IMR-90 (cell line): ENCODE measurements around the gene FIGLA. TPM values are rescaled to one million over a fixed set of nuclear protein-coding genes. Genes with fewer than 3 reads are reported as not detected.

Experiments used
- ATAC-seq: fragments of 200-7000 bp; cut with Tn5 transposase; 2 replicates; pipeline ENCODE4 v1.9.1; 2020; ENCODE audit warnings: low read depth, mild to moderate bottlenecking, moderate library complexity
- BruUV-seq: library from RNA; stranded (reverse); fragments of 400-500 nt; replicated peaks from 2 replicates; lab custom pipeline; 2021; lab: Mats Ljungman, UMichigan
- CTCF ChIA-PET: fragments of 300-600 bp; formaldehyde crosslinking; extraction: SDS; loops from one replicate; lab custom pipeline; 2021; ENCODE audit warnings: antibody characterized with exemption; lab: Yijun Ruan, JAX
- POLR2A ChIA-PET: fragments of 300-600 bp; sonication (Branson Sonifier 250); formaldehyde crosslinking; loops from one replicate; lab custom pipeline; 2022; ENCODE audit warnings: antibody characterized with exemption; ENCODE audit not compliant: unreplicated experiment; lab: Charles Lee
- DNase-seq: peaks from one replicate; pipeline ENCODE4 v3.0.0; 2013
- H2AFZ ChIP-seq: replicated peaks from 2 replicates; pipeline ENCODE3; 2013; ENCODE audit warnings: low read length, mild to moderate bottlenecking; ENCODE audit not compliant: poor library complexity
- H2AK5ac ChIP-seq: 2 replicates; pipeline ENCODE4 v1.6.1; 2013; ENCODE audit warnings: low read depth, low read length, inconsistent platforms
- H2AK9ac ChIP-seq: replicated peaks from 2 replicates; pipeline ENCODE3; 2013; ENCODE audit warnings: mild to moderate bottlenecking, low read depth, low read length, moderate library complexity; ENCODE audit not compliant: poor library complexity
- H2BK120ac ChIP-seq: 2 replicates; pipeline ENCODE4 v1.6.1; 2013; ENCODE audit warnings: low read depth, low read length, inconsistent platforms
- H2BK15ac ChIP-seq: 3 replicates; pipeline ENCODE4 v1.6.1; 2013; ENCODE audit warnings: low read depth, low read length, inconsistent platforms
- H2BK20ac ChIP-seq: 2 replicates; pipeline ENCODE4 v1.6.1; 2013; ENCODE audit warnings: low read depth, mild to moderate bottlenecking, inconsistent platforms, low read length, moderate library complexity
- H2BK5ac ChIP-seq: 2 replicates; pipeline ENCODE4 v1.6.1; 2013; ENCODE audit warnings: mild to moderate bottlenecking, low read depth, low read length, inconsistent platforms; ENCODE audit not compliant: poor library complexity, severe bottlenecking
- H3K14ac ChIP-seq: replicated peaks from 2 replicates; pipeline ENCODE4 v1.6.1; 2013; ENCODE audit warnings: low read depth, low read length, inconsistent platforms
- H3K18ac ChIP-seq: 2 replicates; pipeline ENCODE4 v1.6.1; 2013; ENCODE audit warnings: low read depth, low read length, control low read depth
- H3K23ac ChIP-seq: 2 replicates; pipeline ENCODE4 v1.6.1; 2013; ENCODE audit warnings: low read depth, low read length, inconsistent platforms
- H3K27ac ChIP-seq: 2 replicates; pipeline ENCODE4 v1.5.1; 2013; ENCODE audit warnings: mild to moderate bottlenecking, control low read depth, low read length; ENCODE audit not compliant: insufficient read depth
- H3K27me3 ChIP-seq: 2 replicates; pipeline ENCODE4 v1.6.1; 2013; ENCODE audit warnings: low read length; ENCODE audit not compliant: control insufficient read depth, insufficient read depth
- H3K36me3 ChIP-seq: 2 replicates; pipeline ENCODE4 v1.6.1; 2013; ENCODE audit warnings: low read length, mixed read lengths; ENCODE audit not compliant: control insufficient read depth, insufficient read depth
- H3K4ac ChIP-seq: 2 replicates; pipeline ENCODE4 v1.6.1; 2013; ENCODE audit warnings: low read depth, low read length, inconsistent platforms
- H3K4me1 ChIP-seq: 2 replicates; pipeline ENCODE4 v1.6.1; 2013; ENCODE audit warnings: low read length, mixed read lengths; ENCODE audit not compliant: control insufficient read depth, insufficient read depth
- H3K4me2 ChIP-seq: 2 replicates; pipeline ENCODE4 v1.6.1; 2013; ENCODE audit warnings: low read depth, mild to moderate bottlenecking, control low read depth, low read length, moderate library complexity
- H3K4me3 ChIP-seq: 2 replicates; pipeline ENCODE4 v1.5.1; 2013; ENCODE audit warnings: low read depth, mild to moderate bottlenecking, control low read depth, low read length, moderate library complexity; ENCODE audit not compliant: insufficient read depth
- H3K56ac ChIP-seq: 2 replicates; pipeline ENCODE4 v1.6.1; 2013; ENCODE audit warnings: low read length, inconsistent platforms; ENCODE audit not compliant: insufficient read depth; ENCODE audit errors: extremely low read depth
- H3K79me1 ChIP-seq, 2 experiments: 2 replicates each; pipeline ENCODE4 v1.6.1; 2013; ENCODE audit warnings: low read length in 2 of 2, inconsistent platforms in 1 of 2, low read depth in 1 of 2
- H3K9ac ChIP-seq: 2 replicates; pipeline ENCODE4 v1.6.1; 2013; ENCODE audit warnings: low read depth, low read length, control low read depth
- H3K9me1 ChIP-seq: 2 replicates; pipeline ENCODE4 v1.6.1; 2013; ENCODE audit warnings: low read length, inconsistent platforms; ENCODE audit not compliant: insufficient read depth
- H3K9me3 ChIP-seq: 2 replicates; pipeline ENCODE4 v1.6.1; 2013; ENCODE audit warnings: low read length; ENCODE audit not compliant: control insufficient read depth, insufficient read depth
- H4K20me1 ChIP-seq: 2 replicates; pipeline ENCODE4 v1.6.1; 2013; ENCODE audit warnings: low read length, inconsistent platforms; ENCODE audit not compliant: insufficient read depth
- H4K5ac ChIP-seq: 2 replicates; pipeline ENCODE4 v1.6.1; 2013; ENCODE audit warnings: mild to moderate bottlenecking, low read depth, low read length, control low read depth
- H4K8ac ChIP-seq, 2 experiments: 2 replicates each; pipeline ENCODE4 v1.6.1; 2013; ENCODE audit warnings: low read depth in 2 of 2, low read length in 2 of 2, control low read depth in 1 of 2, inconsistent platforms in 1 of 2
- H4K91ac ChIP-seq: 2 replicates; pipeline ENCODE4 v1.6.1; 2013; ENCODE audit warnings: low read depth, low read length, inconsistent platforms; ENCODE audit not compliant: insufficient read depth
- BHLHE40 ChIP-seq: fragments of 150-350 bp; IDR thresholded peaks from 2 replicates; pipeline ENCODE4 v1.6.1; 2016; ENCODE audit warnings: mild to moderate bottlenecking, low read depth, low read length
- CEBPB ChIP-seq: IDR thresholded peaks from 2 replicates; pipeline ENCODE4 v1.6.1; 2012; ENCODE audit warnings: low read depth, low read length, improper control_type of control experiment
- CHD1 ChIP-seq: IDR thresholded peaks from 2 replicates; pipeline ENCODE4 v1.6.1; 2012; ENCODE audit warnings: low read depth, low read length, improper control_type of control experiment
- CTCF ChIP-seq: conservative IDR thresholded peaks from 2 replicates; pipeline ENCODE4 v1.5.1; 2012; ENCODE audit warnings: mild to moderate bottlenecking, low read depth, low read length, improper control_type of control experiment
- ELK1 ChIP-seq: fragments of 150-350 bp; IDR thresholded peaks from 2 replicates; pipeline ENCODE4 v1.6.1; 2016; ENCODE audit warnings: low read depth, mild to moderate bottlenecking, low read length, moderate library complexity, borderline replicate concordance
- FOS ChIP-seq: fragments of 150-350 bp; IDR thresholded peaks from 2 replicates; pipeline ENCODE4 v1.6.1; 2016; ENCODE audit warnings: low read depth, low read length
- MAFK ChIP-seq: IDR thresholded peaks from 2 replicates; pipeline ENCODE4 v1.6.1; 2012; ENCODE audit warnings: low read depth, low read length, improper control_type of control experiment
- MAZ ChIP-seq: IDR thresholded peaks from 2 replicates; pipeline ENCODE4 v1.6.1; 2012; ENCODE audit warnings: low read depth, mild to moderate bottlenecking, low read length, improper control_type of control experiment, moderate library complexity, borderline replicate concordance
- MXI1 ChIP-seq: IDR thresholded peaks from 2 replicates; pipeline ENCODE4 v1.6.1; 2012; ENCODE audit warnings: low read depth, mild to moderate bottlenecking, low read length, moderate library complexity, borderline replicate concordance
- NFE2L2 ChIP-seq: fragments of 150-350 bp; IDR thresholded peaks from 2 replicates; pipeline ENCODE4 v1.6.1; 2016; ENCODE audit warnings: low read depth, mild to moderate bottlenecking, low read length
- POLR2A ChIP-seq: IDR thresholded peaks from 2 replicates; pipeline ENCODE4 v1.6.1; 2012; ENCODE audit warnings: mild to moderate bottlenecking, low read depth, low read length
- RAD21 ChIP-seq: IDR thresholded peaks from 2 replicates; pipeline ENCODE4 v1.6.1; 2012; ENCODE audit warnings: low read length, improper control_type of control experiment
- RCOR1 ChIP-seq: IDR thresholded peaks from 2 replicates; pipeline ENCODE4 v1.6.1; 2012; ENCODE audit warnings: mild to moderate bottlenecking, low read length, improper control_type of control experiment; ENCODE audit not compliant: insufficient replicate concordance
- RFX5 ChIP-seq: IDR thresholded peaks from 2 replicates; pipeline ENCODE4 v1.8.0; 2012; ENCODE audit warnings: low read depth, mild to moderate bottlenecking, low read length, moderate library complexity
- SMC3 ChIP-seq: fragments of 150-350 bp; IDR thresholded peaks from 2 replicates; pipeline ENCODE4 v1.6.1; 2016; ENCODE audit warnings: low read depth, mild to moderate bottlenecking, antibody characterized with exemption, low read length, moderate library complexity
- USF2 ChIP-seq: fragments of 150-350 bp; IDR thresholded peaks from 2 replicates; pipeline ENCODE4 v1.6.1; 2017; ENCODE audit warnings: mild to moderate bottlenecking, antibody characterized with exemption, low read length, low read depth
- WGBS, 2 experiments: methylation state at CpG; one replicate each; pipeline versions ENCODE4 v1.1.5 to v1.1.7; 2013; ENCODE audit warnings: missing lambda C conversion rate in 2 of 2; ENCODE audit not compliant: insufficient read length in 1 of 2; ENCODE audit errors: extremely low coverage in 2 of 2; 5-methylcytosine and 5-hydroxymethylcytosine counted together
- dilution Hi-C: fragments of 300-500 bp; cut with HindIII; formaldehyde crosslinking; loops from one replicate; pipeline ENCODE4 v1.14.3; 2018; ENCODE audit warnings: low sequenced_read_pairs; ENCODE audit not compliant: unreplicated experiment
- in situ Hi-C: fragments of 300-500 bp; cut with MboI; formaldehyde crosslinking; loops from 3 replicates; pipeline ENCODE4 v1.14.3; 2019; ENCODE audit warnings: low sequenced_read_pairs, inconsistent platforms, mixed read lengths
- intact Hi-C: fragments of 100-400 bp; cut with micrococcal nuclease; formaldehyde crosslinking; loops from 2 replicates; pipeline ENCODE4 v1.10.0; 2022
- polyA plus RNA-seq, 3 experiments: library from polyadenylated mRNA; depleted of rRNA; stranded (reverse); fragments of >200 nt; gene quantifications; 2 replicates each; pipeline ENCODE4 v1.2.3, GENCODE V29; 2012; ENCODE audit warnings: low replicate concordance in 1 of 3
- total RNA-seq: library from RNA; depleted of rRNA; stranded (reverse); fragments of >200 nt; gene quantifications from 2 replicates; pipeline ENCODE4 v1.2.3, GENCODE V29; 2012

Gene FIGLA
- total and polyA plus RNA-seq, 2 of the 4 experiments (the other 2 are of a cell fraction) = not detected

- 29% methylated on average over 1 of the region's 5 CpGs; no CpG with 5 or more reads in 1 of the 2 experiments for WGBS, 2 experiments
- in situ Hi-C loops (no loop called here), intact Hi-C loops (no loop called here), dilution Hi-C loops (no loop called here)
- BruUV-seq = no TSS peak
- Histone ChIP-seq H3K4me3 (no peak overlapping the region), H3K23ac (no peak overlapping the region), H3K27me3 (peaks cover 12% of the 10 kb centered on the region), H2AK9ac (no peak overlapping the region), H3K36me3 (no peaks in the 10 kb centered on the region), H2BK15ac (no peak overlapping the region), H2BK5ac (no peak overlapping the region), H2AK5ac (no peak overlapping the region), H3K4me2 (no peak overlapping the region), H2BK20ac (no peak overlapping the region), H3K4ac (no peak overlapping the region), H3K27ac (no peak overlapping the region), H3K14ac (no peak overlapping the region), H3K9me1 (no peaks in the 10 kb centered on the region), H3K79me1 (no peaks in the 10 kb centered on the region), H3K18ac (no peak overlapping the region), H4K91ac (no peak overlapping the region), H3K4me1 (no peaks in the 10 kb centered on the region), H4K20me1 (no peaks in the 10 kb centered on the region), H3K56ac (no peak overlapping the region), H3K9ac (no peak overlapping the region), H3K9me3 (no peaks in the 10 kb centered on the region), H2BK120ac (no peak overlapping the region), H2AFZ (no peak overlapping the region), H4K5ac (no peak overlapping the region), H4K8ac (no peak overlapping the region)
- DNase-seq = no peak
- ChIA-PET CTCF (no interaction called here), POLR2A (no interaction called here)
- TF ChIP-seq CTCF = no peak
- no peak for TF ChIP-seq ELK1
- TF ChIP-seq CHD1 = no peak
- no peak for TF ChIP-seq POLR2A
- TF ChIP-seq MXI1 = no peak
- no peak for TF ChIP-seq RAD21
- TF ChIP-seq RCOR1 = no peak
- no peak for TF ChIP-seq NFE2L2
- TF ChIP-seq RFX5 = no peak
- no peak for TF ChIP-seq MAZ
- no peak for TF ChIP-seq FOS
- TF ChIP-seq BHLHE40 = no peak
- no peak for TF ChIP-seq MAFK
- TF ChIP-seq USF2 = no peak
- no peak for TF ChIP-seq SMC3
- no peak for TF ChIP-seq CEBPB
- no peak for ATAC-seq
Observed at GRCh38 chr2:70816726-70817125, 26.3 kb upstream of the FIGLA start.
